ENCODE measurements around the gene CNTN5. TPM values are rescaled to one million over a fixed set of nuclear protein-coding genes. Genes with fewer than 3 reads are reported as not detected.

Gene CNTN5
- total RNA-seq, 1 experiment from 2014 or later, result not detected

DNA sequence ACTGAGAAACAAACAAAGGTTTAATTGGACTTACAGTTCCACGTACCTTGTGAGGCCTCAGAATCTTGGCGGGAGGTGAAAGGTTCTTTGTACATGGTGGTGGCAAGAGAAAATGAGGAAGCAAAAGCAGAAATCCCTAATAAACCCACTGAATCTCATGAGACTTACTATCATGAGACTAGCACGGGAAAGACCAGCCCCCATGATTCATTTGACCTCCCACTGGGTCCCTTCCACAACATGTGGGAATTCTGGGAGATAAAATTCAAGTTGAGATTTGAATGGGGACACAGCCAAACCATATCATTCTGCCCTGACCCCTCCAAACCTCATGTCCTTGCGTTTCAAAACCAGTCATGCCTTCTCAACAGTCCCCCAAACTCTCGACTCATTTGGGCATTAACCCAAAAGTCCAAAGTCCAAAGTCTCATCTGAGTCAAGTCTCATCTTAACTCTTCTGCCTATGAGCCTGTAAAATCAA is 617.4 kb downstream of the CNTN5 start:
- Histone ChIP-seq H2BK15ac (ENCODE audit: low read depth, low read length) (no peak overlapping the region), H4K20me1 (ENCODE audit: control insufficient read depth, insufficient read depth, insufficient read length) (no peaks in the 10 kb centered on the region), H4K8ac (replicated peaks; ENCODE audit: insufficient read length, low read depth, low read length) (no peak overlapping the region), H3K4me2 (ENCODE audit: insufficient read depth, insufficient read length, low read length) (no peak overlapping the region), H3K14ac (ENCODE audit: insufficient read depth, low read length) (no peak overlapping the region), H3K18ac (ENCODE audit: insufficient read length, low read depth, low read length) (no peak overlapping the region), H2AK5ac (ENCODE audit: insufficient read length, low read length) (no peak overlapping the region), H4K91ac (ENCODE audit: insufficient read length, low read depth, low read length) (no peak overlapping the region), H2BK5ac (ENCODE audit: insufficient read length, low read length) (no peak overlapping the region), H3K4ac (ENCODE audit: low read depth, low read length) (no peak overlapping the region), H3K23me2 (ENCODE audit: insufficient read length, low read depth, low read length, poor library complexity, severe bottlenecking) (no peaks in the 10 kb centered on the region), H3T11ph (ENCODE audit: low read length) (no peak overlapping the region), H3K9me3 (ENCODE audit: control insufficient read depth, low read depth, low read length) (no peaks in the 10 kb centered on the region), H2BK20ac (ENCODE audit: low read depth, low read length, poor library complexity, severe bottlenecking) (no peak overlapping the region), H2AFZ (ENCODE audit: low read length) (no peak overlapping the region), H2BK12ac (ENCODE audit: insufficient read length, low read depth, low read length) (no peak overlapping the region), H3K27me3 (ENCODE audit: insufficient read depth, low read length) (no peaks in the 10 kb centered on the region), H3K56ac (ENCODE audit: insufficient read length, low read depth, low read length) (no peak overlapping the region), H3K79me1 (ENCODE audit: insufficient read depth, low read depth, low read length, poor library complexity, severe bottlenecking) (no peaks in the 10 kb centered on the region), H3K23ac (ENCODE audit: insufficient read length, low read depth, low read length) (no peak overlapping the region), H4K5ac (ENCODE audit: insufficient read length, low read depth, low read length) (no peak overlapping the region), H3K79me2 (ENCODE audit: insufficient read depth, low read length) (no peaks in the 10 kb centered on the region), H3K4me1 (ENCODE audit: insufficient read depth, low read length) (no peaks in the 10 kb centered on the region), H3K9ac (ENCODE audit: extremely low read depth, insufficient read length, low read length) (no peak overlapping the region), H3K27ac (ENCODE audit: insufficient read length, low read depth, low read length) (no peak overlapping the region), H2BK120ac (ENCODE audit: low read depth, low read length, poor library complexity, severe bottlenecking) (no peak overlapping the region)
- TF ChIP-seq CTCF (conservative IDR thresholded peaks at IDR 0.05), result no peak
- H3K4me1 Mint-ChIP-seq, result peaks cover 13 to 16% of the 10 kb centered on the region in 2 experiments; a peak in 3 of 4 replicates
- no CpG with 5 or more reads among the region's 5 CpGs for WGBS (ENCODE audit: extremely low coverage, insufficient read length, low lambda C conversion rate)
- no peak overlapping the region for H3K27ac Mint-ChIP-seq
- no peak overlapping the region for H3K4me3 Mint-ChIP-seq
- no peak for DNase-seq
- H3K27me3 Mint-ChIP-seq (ENCODE audit: low read depth), result no peaks in the 10 kb centered on the region
- peaks cover 6 to 17% (median 7%) of the 10 kb centered on the region in 3 experiments for H3K36me3 Mint-ChIP-seq (ENCODE audit: insufficient read depth in 1 of 3, low read depth in 3 of 3)
- H3K9me3 Mint-ChIP-seq, result peaks cover 15 to 19% of the 10 kb centered on the region in 2 experiments; a peak in 4 of 5 replicates
